ENCODE data around the gene BBS2.
"Not testable (repeated sequence)": the region's sequence is repeated elsewhere in the genome, so short reads cannot be mapped to it uniquely, and the experiment has no call there.

BBS2 gene

GRCh38 chr16:56525236-56525635 lies 5.4 kb upstream of the BBS2 start:
- DNase-seq (ENCODE audit: low read depth in 2 of 2) = peak; percentile 68 to 70

GRCh38 chr16:56520251-56520577 lies 390 bp upstream of the BBS2 start:
- DNase-seq (ENCODE audit: low read depth in 2 of 2) = no peak

DNA sequence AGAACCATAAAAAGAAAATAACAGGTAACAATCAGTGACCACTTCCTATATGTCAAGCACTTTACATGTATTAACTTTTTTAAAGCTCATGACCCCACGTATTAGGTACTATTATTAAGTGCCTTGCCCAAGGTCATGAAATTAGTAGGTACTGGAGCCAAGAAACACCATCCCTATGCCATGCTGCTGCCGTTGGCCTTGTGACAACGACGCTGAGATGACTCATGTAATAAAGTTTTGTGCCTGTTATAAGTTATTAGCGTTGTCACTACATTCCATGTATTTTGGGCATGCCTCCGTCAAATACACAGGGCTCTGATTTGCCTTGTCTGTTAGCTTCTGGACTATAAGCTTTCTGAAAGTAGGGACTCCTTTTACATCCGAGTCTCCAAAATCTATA lies 1.4 kb downstream of the BBS2 start:
- DNase-seq (ENCODE audit: low read depth in 2 of 2) = no peak

DNA sequence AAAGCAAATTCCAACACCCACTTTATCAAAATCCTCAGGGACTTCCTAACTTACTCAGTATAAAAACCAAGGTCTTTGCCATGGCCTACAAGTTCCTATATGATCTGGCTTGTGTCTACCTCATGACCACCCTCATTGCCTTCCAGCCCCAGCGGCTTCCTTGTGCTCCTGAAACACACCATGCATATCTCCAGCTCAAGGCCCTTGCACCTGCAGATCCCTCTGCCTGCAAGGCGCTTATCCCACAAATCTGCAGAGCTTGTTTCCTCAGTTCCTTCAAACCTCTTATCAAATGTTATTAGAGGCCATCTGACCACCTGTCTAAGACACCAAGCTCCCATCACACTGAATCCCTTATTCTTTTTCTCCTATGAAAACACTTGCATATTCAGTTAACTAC lies 2.6 kb downstream of the BBS2 start:
- no peak for DNase-seq (ENCODE audit: low read depth in 2 of 2)

- no peak for DNase-seq (ENCODE audit: low read depth in 2 of 2)
These were observed 4.2 kb downstream of the BBS2 start for GRCh38 chr16:56515665-56516064.

GRCh38 chr16:56514845-56515244 lies 5.0 kb downstream of the BBS2 start:
- DNase-seq (ENCODE audit: low read depth in 2 of 2) = no peak

GRCh38 chr16:56513972-56514371 lies 5.9 kb downstream of the BBS2 start:
- peak; percentile 32 to 34 for DNase-seq (ENCODE audit: low read depth in 2 of 2)

DNA sequence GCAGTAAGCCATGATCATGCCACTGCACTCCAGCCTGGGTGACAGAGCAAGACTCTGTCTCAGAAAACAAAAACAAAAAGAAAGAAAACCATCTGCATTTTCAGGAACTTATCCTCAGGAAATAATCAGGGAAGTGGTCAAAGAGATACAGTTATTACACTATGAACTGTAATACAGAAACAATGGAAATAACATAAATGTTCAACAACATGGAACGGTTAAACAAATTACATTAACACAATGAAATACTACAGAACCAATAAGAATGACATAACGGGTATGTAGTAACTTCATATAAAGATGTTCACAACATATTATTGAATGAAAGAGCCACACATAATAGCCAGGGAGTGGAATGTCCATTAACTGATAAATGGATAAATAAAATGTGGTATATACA lies 6.7 kb downstream of the BBS2 start:
- no peak for DNase-seq (ENCODE audit: low read depth in 2 of 2)

GRCh38 chr16:56512025-56512424 lies 7.8 kb downstream of the BBS2 start:
- DNase-seq (ENCODE audit: low read depth in 2 of 2) = no peak

DNA sequence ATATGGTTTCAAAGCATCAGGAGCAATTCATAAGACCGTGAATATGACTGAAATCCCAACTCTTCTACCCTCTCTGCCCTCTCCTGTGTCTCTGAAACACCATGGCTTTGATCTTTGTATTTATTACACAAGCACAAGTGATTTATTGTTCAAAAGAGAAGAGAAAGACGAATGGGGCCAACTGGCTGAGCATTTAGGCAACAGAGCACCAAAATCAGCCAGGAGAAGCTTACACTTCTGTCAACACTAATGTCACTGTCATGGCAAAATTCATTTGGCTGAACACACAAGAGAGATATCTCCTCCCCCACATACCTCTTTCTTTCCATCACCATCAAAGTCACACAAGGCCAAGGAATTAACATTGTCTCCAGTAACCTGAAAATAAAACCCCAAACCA lies 9.3 kb downstream of the BBS2 start:
- no peak for DNase-seq (ENCODE audit: low read depth in 2 of 2)

GRCh38 chr16:56506941-56507340 lies 12.9 kb downstream of the BBS2 start:
- DNase-seq (ENCODE audit: low read depth in 2 of 2) = peak; percentile 36 to 39

DNA sequence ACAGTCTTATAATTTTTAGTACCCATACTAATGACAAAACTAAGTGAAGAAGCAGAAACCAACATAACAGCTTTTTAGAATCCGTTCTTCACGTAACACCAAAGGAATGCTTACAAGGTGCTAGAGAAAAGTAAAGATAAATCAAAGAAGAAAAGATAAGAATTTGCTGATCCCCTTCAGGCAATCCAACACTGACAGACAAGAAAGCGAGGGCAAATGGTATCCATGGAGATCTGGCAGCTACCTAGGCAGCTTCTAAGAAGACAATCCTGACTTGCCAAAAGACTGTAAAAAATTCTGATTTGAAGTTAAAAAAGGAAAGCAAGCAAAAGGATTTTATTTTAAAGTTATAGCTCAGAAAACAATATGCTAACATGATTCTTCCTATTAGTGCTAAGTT lies 14.6 kb downstream of the BBS2 start:
- no peak for DNase-seq (ENCODE audit: low read depth in 2 of 2)

DNA sequence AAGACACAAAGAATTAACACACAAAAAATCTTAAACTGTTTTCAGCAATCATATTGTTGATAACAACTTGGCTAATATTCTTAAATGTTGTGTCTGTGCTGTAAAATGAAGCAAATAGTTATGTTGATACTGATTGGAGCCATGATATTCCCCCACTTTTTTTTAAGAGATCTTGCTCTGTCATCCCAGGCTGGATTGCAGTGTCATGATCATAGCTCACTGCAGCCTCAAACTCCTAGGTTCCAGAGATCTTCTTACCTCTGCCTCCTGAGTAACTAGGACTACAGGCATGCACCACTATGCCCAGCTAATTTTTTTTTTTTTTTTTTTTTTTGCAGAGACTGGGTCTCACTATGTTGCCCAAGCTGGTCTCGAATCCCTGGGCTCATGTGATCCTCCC lies 26.0 kb downstream of the BBS2 start:
- no peak for DNase-seq (ENCODE audit: low read depth in 2 of 2)

DNA sequence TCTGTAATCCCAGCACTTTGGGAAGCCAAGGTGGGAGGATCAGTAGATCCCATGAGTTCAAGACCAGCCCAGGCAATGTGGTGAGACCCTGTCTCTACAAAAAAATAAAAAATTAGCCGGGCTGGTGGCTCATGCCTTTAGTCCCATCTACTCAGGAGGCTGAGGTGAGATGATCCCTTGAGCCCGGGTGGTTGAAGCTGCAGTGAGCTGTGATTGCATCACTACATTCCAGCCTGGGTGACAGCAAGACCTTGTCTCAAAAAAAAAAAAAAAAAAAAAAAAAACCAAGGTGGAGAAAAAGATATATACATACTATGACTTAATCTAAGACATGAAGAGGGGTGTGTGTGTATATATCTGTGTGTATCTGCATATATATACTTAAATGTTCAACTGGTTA lies 26.7 kb downstream of the BBS2 start:
- no peak for DNase-seq (ENCODE audit: low read depth in 2 of 2)

- no peak for DNase-seq (ENCODE audit: low read depth in 2 of 2)
These were observed 28.1 kb downstream of the BBS2 start for GRCh38 chr16:56491657-56492261.

DNA sequence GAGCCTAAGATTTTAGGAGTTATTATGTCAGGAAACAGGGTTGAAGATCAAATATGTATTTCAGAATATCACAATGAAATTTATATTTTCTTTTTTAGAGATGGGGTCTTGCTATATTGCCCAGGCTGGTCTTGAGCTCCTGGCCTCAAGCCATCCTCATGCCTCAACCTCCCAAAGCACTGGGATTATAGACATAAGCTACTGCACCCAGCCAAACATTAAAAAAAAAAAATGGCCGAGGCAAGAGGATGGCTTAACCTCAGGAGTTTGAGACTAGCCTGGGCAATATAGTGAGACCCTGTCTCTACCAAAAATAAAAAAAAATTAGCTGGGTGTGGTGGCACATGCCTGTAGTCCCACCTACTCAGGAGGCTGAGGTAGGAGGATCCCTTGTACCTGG lies 31.0 kb downstream of the BBS2 start:
- DNase-seq (ENCODE audit: low read depth in 2 of 2) = not testable (repeated sequence)

DNA sequence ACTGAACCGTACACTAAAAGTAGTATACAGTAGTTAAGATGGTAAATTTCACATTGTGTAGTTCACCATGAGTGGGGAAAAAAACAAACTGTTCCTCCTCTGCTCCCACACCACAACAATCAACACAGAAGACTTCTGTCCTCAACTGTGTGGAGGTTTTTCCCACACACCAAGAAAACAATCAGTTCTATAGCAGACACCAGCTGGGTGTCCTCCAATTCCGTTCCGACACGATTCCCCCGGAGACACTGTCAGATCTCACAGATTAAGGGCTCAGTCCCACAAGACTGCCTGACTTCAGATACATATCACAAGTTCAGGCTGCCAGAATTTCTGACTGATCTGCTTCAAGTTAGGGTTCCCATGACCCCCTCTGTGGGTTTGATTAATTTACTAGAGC lies 31.8 kb downstream of the BBS2 start:
- no peak for DNase-seq (ENCODE audit: low read depth in 2 of 2)

DNA sequence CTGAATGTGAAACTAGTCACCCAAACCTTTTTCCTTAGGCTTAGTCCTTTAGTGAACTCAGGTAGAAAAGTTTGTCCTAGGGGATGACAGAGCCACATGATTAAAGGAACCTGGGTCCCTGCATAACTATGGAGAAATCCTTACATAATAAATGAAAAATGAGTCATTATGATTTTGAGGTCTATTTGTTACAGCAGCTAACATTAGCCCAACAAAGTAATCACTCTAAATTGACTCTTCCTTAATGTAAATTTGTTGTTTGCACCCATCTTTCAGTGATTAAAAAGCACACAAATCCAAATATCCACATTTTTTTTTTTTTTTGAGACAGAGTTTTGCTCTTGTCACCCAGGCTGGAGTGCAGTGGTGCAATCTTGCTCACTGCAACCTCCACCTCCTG lies 36.4 kb downstream of the BBS2 start:
- DNase-seq (ENCODE audit: low read depth in 2 of 2) = no peak

GRCh38 chr16:56482683-56483236 lies 37.1 kb downstream of the BBS2 start:
- no peak for DNase-seq (ENCODE audit: low read depth in 2 of 2)

DNA sequence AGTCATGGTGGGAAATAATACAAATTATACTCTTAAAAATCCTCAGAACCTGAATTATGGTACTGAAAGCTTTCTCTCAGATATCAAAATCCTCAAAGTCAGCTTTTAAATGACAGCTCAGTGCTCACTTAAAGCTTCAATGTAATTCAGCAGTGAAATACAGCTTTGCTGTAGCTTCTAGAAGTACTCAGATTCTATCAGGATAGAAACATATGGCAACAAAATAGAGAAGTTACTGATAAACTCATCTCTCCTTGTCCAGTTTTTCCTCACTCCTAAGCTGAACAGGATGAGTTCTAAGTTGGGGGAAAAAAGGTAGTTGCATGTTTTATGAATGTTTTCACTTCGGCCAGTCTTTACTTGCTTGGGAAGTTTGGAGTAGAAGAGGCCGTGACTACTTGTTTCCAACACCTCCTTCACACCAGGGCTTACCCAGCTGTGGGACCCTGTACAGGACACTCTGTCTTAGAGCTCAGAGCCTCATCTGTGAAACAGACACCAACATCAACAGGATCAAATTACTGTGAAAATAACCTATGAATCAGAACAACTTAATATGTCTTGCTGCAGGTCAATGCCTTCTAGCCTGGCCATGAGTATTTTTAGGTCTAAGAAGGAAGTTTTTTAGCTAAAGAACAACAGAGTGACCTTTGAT lies 38.2 kb downstream of the BBS2 start:
- DNase-seq (ENCODE audit: low read depth in 2 of 2) = no peak

DNA sequence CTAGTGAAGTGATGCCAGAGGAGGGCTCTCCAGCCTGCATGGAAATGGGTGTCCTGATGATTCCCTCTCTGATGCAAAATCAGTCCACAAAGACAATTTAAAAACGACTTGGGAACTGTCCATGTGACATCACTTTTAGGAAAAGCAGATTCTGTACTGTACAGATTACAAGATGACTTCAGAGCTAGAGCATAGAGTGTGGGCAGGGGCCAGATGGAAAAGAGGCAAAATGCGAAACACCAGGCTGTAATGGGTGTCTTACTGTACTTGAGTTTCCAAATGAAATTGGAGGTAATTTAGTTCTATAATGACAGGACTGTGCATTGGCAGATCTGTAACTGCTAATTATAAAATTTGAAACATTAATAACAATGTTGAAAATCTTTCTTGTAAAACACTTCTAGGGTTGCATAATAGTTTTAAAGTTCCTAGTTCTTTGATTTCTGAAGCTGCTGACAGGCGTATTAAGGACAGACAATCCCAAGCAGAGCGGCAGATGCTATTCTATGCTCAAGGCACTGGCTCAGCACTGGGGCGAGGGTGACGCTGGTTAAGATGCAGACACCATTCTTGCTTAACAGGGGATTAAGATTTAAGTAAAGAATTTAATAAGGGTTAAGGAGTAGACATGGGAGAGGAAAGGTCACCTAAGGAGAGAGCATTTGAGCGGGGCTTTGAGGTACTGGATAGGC lies 38.9 kb downstream of the BBS2 start:
- no peak for DNase-seq (ENCODE audit: low read depth in 2 of 2)

GRCh38 chr16:56479469-56479868 lies 40.4 kb downstream of the BBS2 start:
- DNase-seq (ENCODE audit: low read depth in 2 of 2) = no peak
